ENCODE results near the gene SH3GL3. TPM values are rescaled to one million over a fixed set of nuclear protein-coding genes. Genes with fewer than 3 reads are reported as not detected.

Gene SH3GL3
- total and polyA plus RNA-seq, 2 of the 8 experiments (the other 6 are each of a cell fraction or from before 2014, with no cell fraction given): 14.1 to 19.1 TPM

- TF ChIP-seq ZNF274 (IDR thresholded peaks at IDR 0.05; ENCODE audit: borderline replicate concordance, extremely low read depth, low read length): no peak
These were observed 204.4 kb downstream of the SH3GL3 start (continued) for GRCh38 chr15:83651541-83651940.

Data from H1 (cell line).